Karpas-422 (cell line): ENCODE data around the gene CFHR2. TPM values are rescaled to one million over a fixed set of nuclear protein-coding genes. Genes with fewer than 3 reads are reported as not detected.

ENCODE experiments used
- DNase-seq: peaks from one replicate; pipeline ENCODE4 v3.0.0-alpha.2; 2015
- H2AFZ ChIP-seq: fragments of 200-600 bp; sonication (generic); 2 replicates; pipeline ENCODE4 v1.6.1; 2014; ENCODE audit warnings: antibody characterized with exemption, low read length, mixed read lengths
- H3K27ac ChIP-seq: fragments of 200-600 bp; sonication (generic); 2 replicates; pipeline ENCODE4 v1.5.1; 2014; ENCODE audit warnings: mild to moderate bottlenecking, low read length, moderate library complexity
- H3K27me3 ChIP-seq: fragments of 200-600 bp; sonication (generic); 2 replicates; pipeline ENCODE4 v1.6.1; 2014; ENCODE audit warnings: low read length, mixed read lengths
- H3K36me3 ChIP-seq: fragments of 200-600 bp; sonication (generic); 2 replicates; pipeline ENCODE4 v1.6.1; 2014; ENCODE audit warnings: low read length, mixed read lengths; ENCODE audit not compliant: insufficient read depth
- H3K4me1 ChIP-seq: fragments of 200-600 bp; sonication (generic); 2 replicates; pipeline ENCODE4 v1.6.1; 2014; ENCODE audit warnings: mild to moderate bottlenecking, low read length, mixed read lengths
- H3K4me2 ChIP-seq: fragments of 200-600 bp; sonication (generic); 2 replicates; pipeline ENCODE4 v1.6.1; 2014; ENCODE audit warnings: low read length, low read depth, mild to moderate bottlenecking; ENCODE audit not compliant: poor library complexity, severe bottlenecking
- H3K4me3 ChIP-seq: fragments of 200-600 bp; sonication (generic); 2 replicates; pipeline ENCODE4 v1.5.1; 2014; ENCODE audit warnings: mild to moderate bottlenecking, antibody characterized with exemption, low read length, mixed read lengths
- H3K79me2 ChIP-seq: fragments of 200-600 bp; sonication (generic); 2 replicates; pipeline ENCODE4 v1.6.1; 2014; ENCODE audit warnings: mild to moderate bottlenecking, low read length, mixed read lengths
- H3K9ac ChIP-seq: fragments of 200-600 bp; sonication (generic); 2 replicates; pipeline ENCODE4 v1.6.0; 2014; ENCODE audit warnings: low read length
- H3K9me2 ChIP-seq: fragments of 200-600 bp; sonication (generic), shearing (Covaris generic); replicated peaks from 2 replicates; pipeline ENCODE4 v1.6.0; 2014; ENCODE audit warnings: mild to moderate bottlenecking, low read length, moderate library complexity; ENCODE audit not compliant: insufficient read depth
- H3K9me3 ChIP-seq: fragments of 300-700, 200-600 bp; sonication (generic); 2 replicates; pipeline ENCODE4 v1.6.1; 2014; ENCODE audit warnings: low read length, mixed read lengths
- H4K20me1 ChIP-seq: fragments of 200-600 bp; sonication (generic); 2 replicates; pipeline ENCODE4 v1.6.1; 2014; ENCODE audit warnings: mild to moderate bottlenecking, antibody characterized with exemption, low read length, low read depth; ENCODE audit not compliant: insufficient read depth
- small RNA-seq: library from RNA; depleted of rRNA; stranded (forward); fragments of <200 nt; gene quantifications from one replicate; pipeline ENCODE3, GENCODE V24; 2014
- total RNA-seq: library from RNA; depleted of rRNA; stranded (reverse); fragments of >200 nt; shearing (Covaris generic); gene quantifications from 2 replicates; pipeline ENCODE4 v1.2.3, GENCODE V29; 2014; ENCODE audit warnings: low replicate concordance; rRNA removed

CFHR2 gene
- total RNA-seq, 1 experiment from 2014 or later = not detected

GRCh38 chr1:197008861-197009260 lies 65.3 kb downstream of the CFHR2 start:
- no peak overlapping the region for H2AFZ ChIP-seq
- H3K9ac ChIP-seq = no peak overlapping the region
- no peaks in the 10 kb centered on the region for H3K4me1 ChIP-seq
- no peaks in the 10 kb centered on the region for H4K20me1 ChIP-seq
- H3K4me2 ChIP-seq = no peak overlapping the region
- DNase-seq = no peak
- H3K4me3 ChIP-seq = no peak overlapping the region
- H3K9me3 ChIP-seq = peaks cover 5% of the 10 kb centered on the region; the same call in 1 of the 2 replicates
- H3K27ac ChIP-seq = no peak overlapping the region
- no peaks in the 10 kb centered on the region for H3K36me3 ChIP-seq
- H3K9me2 ChIP-seq = no peaks in the 10 kb centered on the region
- H3K79me2 ChIP-seq = no peaks in the 10 kb centered on the region
- H3K27me3 ChIP-seq = peaks cover 3% of the 10 kb centered on the region; the same call in 1 of the 2 replicates

Small RNA genes lying within 50 kb of the gene (small RNA-seq; reads per million reads assigned to genes)
- not detected for gene AL139418.1

Other genes starting within 250 kb of the CFHR2 start
- not detected in 2 replicates for gene CFHR3, start 168.9 kb upstream of the CFHR2 start, total RNA-seq
- gene CFHR1, start 124.0 kb upstream of the CFHR2 start, total RNA-seq = not detected in 2 replicates
- gene CFHR4, start 55.7 kb upstream of the CFHR2 start, total RNA-seq = not detected in 2 replicates
- not detected in 2 replicates for gene CFHR5, start 33.8 kb downstream of the CFHR2 start, total RNA-seq
- not detected in 2 replicates for gene F13B, start 123.5 kb downstream of the CFHR2 start, total RNA-seq
- 32.5 and 53.4 TPM in 2 replicates for gene ASPM, start 202.9 kb downstream of the CFHR2 start, total RNA-seq